8988T (cell line): Measurements from ENCODE around the gene CDH20.

ENCODE experiments used
- DNase-seq: peaks from one replicate; pipeline ENCODE4 v3.0.0; 2011

Gene CDH20

GRCh38 chr18:61333271-61333745 lies at the start of gene CDH20:
CDH20 (plus strand) TSS chr18:61333430.
- no peak for DNase-seq

- DNase-seq = no peak
These were observed 49.2 kb upstream of the CDH20 start for GRCh38 chr18:61284039-61284438.

- no peak for DNase-seq
These were observed 47.5 kb upstream of the CDH20 start for GRCh38 chr18:61285777-61286176.

- no peak for DNase-seq
These were observed 46.4 kb upstream of the CDH20 start for GRCh38 chr18:61286867-61287266.

- DNase-seq = no peak
These were observed 42.6 kb upstream of the CDH20 start for GRCh38 chr18:61290616-61291015.

- DNase-seq = no peak
These were observed 40.8 kb upstream of the CDH20 start for GRCh38 chr18:61292280-61293035.

GRCh38 chr18:61295153-61295552 lies 38.1 kb upstream of the CDH20 start:
- DNase-seq = no peak

GRCh38 chr18:61308004-61308403 lies 25.2 kb upstream of the CDH20 start:
- no peak for DNase-seq

GRCh38 chr18:61308795-61309393 lies 24.3 kb upstream of the CDH20 start:
- no peak for DNase-seq

GRCh38 chr18:61322265-61322873 lies 10.9 kb upstream of the CDH20 start:
- no peak for DNase-seq

GRCh38 chr18:61323951-61324350 lies 9.3 kb upstream of the CDH20 start:
- no peak for DNase-seq

GRCh38 chr18:61326407-61326806 lies 6.8 kb upstream of the CDH20 start:
- DNase-seq = no peak

GRCh38 chr18:61329398-61329797 lies 3.8 kb upstream of the CDH20 start:
- DNase-seq = no peak

- DNase-seq = no peak
These were observed 2.2 kb upstream of the CDH20 start for GRCh38 chr18:61331051-61331450.

GRCh38 chr18:61333746-61334490 lies 688 bp downstream of the CDH20 start:
- no peak for DNase-seq

- DNase-seq = no peak
These were observed 1.2 kb downstream of the CDH20 start for GRCh38 chr18:61334491-61334850.

GRCh38 chr18:61334951-61335683 lies 1.9 kb downstream of the CDH20 start:
- DNase-seq = no peak

GRCh38 chr18:61335684-61336555 lies 2.7 kb downstream of the CDH20 start:
- no peak for DNase-seq

GRCh38 chr18:61336766-61337165 lies 3.5 kb downstream of the CDH20 start:
- no peak for DNase-seq

- DNase-seq = no peak
These were observed 4.3 kb downstream of the CDH20 start for GRCh38 chr18:61337527-61337926.

GRCh38 chr18:61340148-61340547 lies 6.9 kb downstream of the CDH20 start:
- no peak for DNase-seq

GRCh38 chr18:61348230-61348629 lies 15.0 kb downstream of the CDH20 start:
- DNase-seq = no peak
